Smooth muscle cell (in vitro differentiated cells): Measurements from ENCODE around the gene MICU1. TPM values are rescaled to one million over a fixed set of nuclear protein-coding genes. Genes with fewer than 3 reads are reported as not detected.

ENCODE experiments used
- DNase-seq: peaks from one replicate; lab custom pipeline; 2025; ENCODE audit not compliant: unreplicated experiment; lab: John Stamatoyannopoulos, UW
- H2AFZ ChIP-seq: fragments of 200-600 bp; sonication (generic); 2 replicates; pipeline ENCODE4 v1.6.0; 2016; ENCODE audit warnings: antibody characterized with exemption, low read depth, mild to moderate bottlenecking
- H3F3A ChIP-seq: fragments of 200-600 bp; sonication (generic); 2 replicates; pipeline ENCODE4 v1.6.0; 2017; ENCODE audit warnings: antibody characterized with exemption, low read depth
- H3K27ac ChIP-seq: fragments of 200-600 bp; sonication (generic); 2 replicates; pipeline ENCODE4 v1.5.1; 2016; ENCODE audit warnings: low read depth, mild to moderate bottlenecking
- H3K27me3 ChIP-seq: fragments of 200-600 bp; sonication (generic); 2 replicates; pipeline ENCODE4 v1.6.1; 2016; ENCODE audit warnings: low read depth, mild to moderate bottlenecking
- H3K36me3 ChIP-seq: fragments of 200-600 bp; sonication (generic); 2 replicates; pipeline ENCODE4 v1.5.1; 2016; ENCODE audit warnings: low read depth
- H3K4me1 ChIP-seq: fragments of 200-600 bp; sonication (generic); 2 replicates; pipeline ENCODE4 v1.5.1; 2016; ENCODE audit warnings: low read depth
- H3K4me2 ChIP-seq: fragments of 200-600 bp; sonication (generic); 2 replicates; pipeline ENCODE4 v1.6.0; 2016; ENCODE audit warnings: mild to moderate bottlenecking
- H3K4me3 ChIP-seq: fragments of 200-600 bp; sonication (generic); 2 replicates; pipeline ENCODE4 v1.5.1; 2016; ENCODE audit warnings: mild to moderate bottlenecking
- H3K79me2 ChIP-seq: fragments of 200-600 bp; sonication (generic); 2 replicates; pipeline ENCODE4 v1.6.0; 2016; ENCODE audit warnings: low read depth, mild to moderate bottlenecking
- H3K9ac ChIP-seq: fragments of 200-600 bp; sonication (generic); 2 replicates; pipeline ENCODE4 v1.6.0; 2016; ENCODE audit warnings: low read depth
- H3K9me3 ChIP-seq: fragments of 200-600 bp; sonication (generic); replicated peaks from 2 replicates; pipeline ENCODE4 v1.5.1; 2016; ENCODE audit warnings: low read depth
- H4K20me1 ChIP-seq: fragments of 200-600 bp; sonication (generic); 2 replicates; pipeline ENCODE4 v1.6.0; 2016; ENCODE audit warnings: low read depth
- CTCF ChIP-seq: fragments of 200-600 bp; sonication (generic); IDR thresholded peaks from 2 replicates; pipeline ENCODE4 v1.5.1; 2017; ENCODE audit warnings: borderline replicate concordance, mild to moderate bottlenecking, antibody characterized with exemption; ENCODE audit not compliant: insufficient read depth, poor library complexity, severe bottlenecking
- WGBS: methylation state at CpG from one replicate; pipeline ENCODE4 v1.1.7; 2016; ENCODE audit warnings: low lambda C conversion rate; 5-methylcytosine and 5-hydroxymethylcytosine counted together
- polyA plus RNA-seq: library from polyadenylated mRNA; unstranded; fragments of >200 nt; fragmentation: Nextera tagmentation; extraction: Ambion mirVana; gene quantifications from 2 replicates; pipeline ENCODE4 v1.2.1, GENCODE V29; 2016
- total RNA-seq: library from RNA; depleted of rRNA; stranded (reverse); fragments of >200 nt; gene quantifications from 2 replicates; pipeline ENCODE4 v1.2.3, GENCODE V29; 2014

MICU1 gene
- total and polyA plus RNA-seq, 2 experiments from 2014 or later, result 35.0 to 35.1 TPM

GRCh38 chr10:72323108-72323749, 302.6 kb downstream of the MICU1 start:
- H3F3A ChIP-seq, result peaks cover 19% of the 10 kb centered on the region
- H3K27ac ChIP-seq, result peak overlapping the region; percentile 96
- no peaks in the 10 kb centered on the region for H4K20me1 ChIP-seq
- H3K36me3 ChIP-seq, result no peaks in the 10 kb centered on the region
- no peak for TF ChIP-seq CTCF
- WGBS, result 96% methylated on average over 9 of the region's 10 CpGs
- no peak for DNase-seq
- no peak overlapping the region for H3K4me2 ChIP-seq
- no peaks in the 10 kb centered on the region for H3K9me3 ChIP-seq
- no peak overlapping the region for H3K4me3 ChIP-seq
- H3K9ac ChIP-seq, result peak overlapping the region; percentile 78
- no peaks in the 10 kb centered on the region for H3K27me3 ChIP-seq
- H2AFZ ChIP-seq, result no peak overlapping the region
- peaks cover 26% of the 10 kb centered on the region for H3K4me1 ChIP-seq
- H3K79me2 ChIP-seq, result no peaks in the 10 kb centered on the region

DNA sequence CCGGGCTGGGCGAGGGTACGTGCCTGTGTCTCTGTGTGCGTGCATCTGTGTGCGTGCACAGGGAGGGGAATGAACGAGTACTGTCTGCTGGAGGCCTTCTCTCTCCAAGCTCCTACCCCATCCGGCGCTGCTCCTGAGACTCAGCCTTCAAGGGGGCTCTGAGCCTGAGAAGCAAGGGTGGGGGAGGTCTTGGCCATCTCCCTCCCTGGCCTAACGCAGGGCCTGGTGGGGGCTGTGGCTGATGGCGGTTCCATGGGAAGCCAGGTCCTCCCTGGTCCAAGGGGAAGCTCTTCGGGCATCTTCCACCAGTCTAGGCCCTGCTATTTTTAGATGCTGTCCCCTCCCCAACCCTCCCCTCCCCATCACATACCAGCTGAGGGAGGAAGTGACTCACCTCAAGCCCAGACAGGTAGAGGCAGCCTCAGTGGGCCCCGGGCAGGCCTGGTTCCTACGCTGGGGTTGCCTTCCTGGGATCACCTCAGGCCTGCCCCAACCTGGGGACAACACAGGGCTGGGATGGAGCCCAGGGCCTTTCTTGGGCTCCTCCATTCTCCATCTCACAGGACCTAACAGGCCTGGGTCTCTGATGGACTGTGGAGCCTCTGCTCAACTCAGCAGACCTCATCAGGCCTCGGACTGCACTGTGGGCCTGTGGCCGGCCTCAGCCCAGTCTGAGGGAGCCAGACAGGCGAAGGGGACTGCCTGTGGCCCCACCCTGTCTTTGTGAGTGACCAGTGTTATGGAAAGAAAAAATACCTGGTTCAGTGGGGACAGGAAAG, 303.4 kb downstream of the MICU1 start:
- H3K4me2 ChIP-seq, result peak overlapping the region; percentile 28
- H3K9me3 ChIP-seq, result no peaks in the 10 kb centered on the region
- TF ChIP-seq CTCF, result no peak
- peaks cover 16% of the 10 kb centered on the region for H3F3A ChIP-seq
- peaks cover 26% of the 10 kb centered on the region for H3K4me1 ChIP-seq
- H3K9ac ChIP-seq, result peak overlapping the region; percentile 78
- no peaks in the 10 kb centered on the region for H4K20me1 ChIP-seq
- H3K27me3 ChIP-seq, result no peaks in the 10 kb centered on the region
- no peaks in the 10 kb centered on the region for H3K79me2 ChIP-seq
- H3K4me3 ChIP-seq, result no peak overlapping the region
- WGBS, result 49% methylated on average over 16 of the region's 16 CpGs
- no peak for DNase-seq
- H2AFZ ChIP-seq, result no peak overlapping the region
- peak overlapping the region; percentile 96 for H3K27ac ChIP-seq
- H3K36me3 ChIP-seq, result no peaks in the 10 kb centered on the region

GRCh38 chr10:72322030-72322279, 303.9 kb downstream of the MICU1 start:
- Histone ChIP-seq H3K4me2 (peak overlapping the region; percentile 65), H3K9ac (peak overlapping the region; percentile 78), H3K36me3 (no peaks in the 10 kb centered on the region), H4K20me1 (no peaks in the 10 kb centered on the region), H3K4me1 (peaks cover 26% of the 10 kb centered on the region), H3F3A (peaks cover 16% of the 10 kb centered on the region), H3K9me3 (no peaks in the 10 kb centered on the region), H3K4me3 (no peak overlapping the region), H3K27ac (peak overlapping the region; percentile 96), H3K27me3 (no peaks in the 10 kb centered on the region), H2AFZ (no peak overlapping the region), H3K79me2 (no peaks in the 10 kb centered on the region)
- no peak for TF ChIP-seq CTCF
- DNase-seq, result no peak
- WGBS, result 76% methylated on average over 3 of the region's 3 CpGs
